Vagina (tissue), 2 donors: Measurements from ENCODE around the gene CDK19. TPM values are rescaled to one million over a fixed set of nuclear protein-coding genes. Genes with fewer than 3 reads are reported as not detected.

Experiments used
- DNase-seq, 2 donors: peaks; one replicate each; pipeline ENCODE4 v3.0.0-alpha.2; 2017; ENCODE audit errors: extremely low spot score in 2 of 2
- H3K27ac ChIP-seq: fragments of 200-600 bp; sonication (generic); one replicate; pipeline ENCODE4 v1.5.1; 2019
- H3K27me3 ChIP-seq: fragments of 200-600 bp; sonication (generic); one replicate; pipeline ENCODE4 v1.5.1; 2019
- H3K36me3 ChIP-seq, 2 donors: fragments of 200-600 bp; sonication (generic); one replicate each; pipeline ENCODE4 v1.5.1; 2017 to 2019
- H3K4me1 ChIP-seq: fragments of 200-600 bp; sonication (generic); one replicate; pipeline ENCODE4 v1.5.1; 2019
- H3K4me3 ChIP-seq, 2 donors: fragments of 200-600 bp; sonication (generic); 1 replicate in 1 of 2; 2 replicates in 1 of 2; pipeline ENCODE4 v1.5.1; 2016 to 2019
- H3K9me3 ChIP-seq: fragments of 200-600 bp; sonication (generic); one replicate; pipeline ENCODE4 v1.5.1; 2019
- POLR2A ChIP-seq, 2 donors: fragments of 450-650 bp; IDR thresholded peaks; one replicate each; pipeline ENCODE4 v1.6.1; 2017; ENCODE audit warnings: antibody characterized with exemption in 2 of 2, mild to moderate bottlenecking in 2 of 2, moderate library complexity in 2 of 2
- POLR2AphosphoS5 ChIP-seq, 2 donors: sonication (generic); formaldehyde crosslinking; IDR thresholded peaks; one replicate each; pipeline ENCODE4 v1.9.0; 2017; ENCODE audit warnings: antibody characterized with exemption in 2 of 2, mild to moderate bottlenecking in 2 of 2, low read depth in 1 of 2; ENCODE audit not compliant: insufficient read depth in 1 of 2
- intact Hi-C: fragments of 100-400 bp; cut with DNase I; formaldehyde crosslinking; loops from one replicate; pipeline ENCODE4 v1.15.1; 2023
- total RNA-seq: library from RNA; depleted of rRNA; stranded (reverse); fragments of >200 nt; gene quantifications from one replicate; pipeline ENCODE4 v1.2.3, GENCODE V29; 2016
- TF ChIP-seq, protein P1 (sequence below), 3 experiments: fragments of 450-650 bp in 2 of 3; fragments of 200-600 bp in 1 of 3; sonication (generic) in 1 of 3; IDR thresholded peaks; one replicate each; pipeline ENCODE4 v1.5.1; 2017 to 2019; ENCODE audit warnings: antibody characterized with exemption in 3 of 3, mild to moderate bottlenecking in 2 of 3, moderate library complexity in 2 of 3

The CDK19 gene
- total RNA-seq, 1 donor from 2014 or later: 10.6 TPM

DNA sequence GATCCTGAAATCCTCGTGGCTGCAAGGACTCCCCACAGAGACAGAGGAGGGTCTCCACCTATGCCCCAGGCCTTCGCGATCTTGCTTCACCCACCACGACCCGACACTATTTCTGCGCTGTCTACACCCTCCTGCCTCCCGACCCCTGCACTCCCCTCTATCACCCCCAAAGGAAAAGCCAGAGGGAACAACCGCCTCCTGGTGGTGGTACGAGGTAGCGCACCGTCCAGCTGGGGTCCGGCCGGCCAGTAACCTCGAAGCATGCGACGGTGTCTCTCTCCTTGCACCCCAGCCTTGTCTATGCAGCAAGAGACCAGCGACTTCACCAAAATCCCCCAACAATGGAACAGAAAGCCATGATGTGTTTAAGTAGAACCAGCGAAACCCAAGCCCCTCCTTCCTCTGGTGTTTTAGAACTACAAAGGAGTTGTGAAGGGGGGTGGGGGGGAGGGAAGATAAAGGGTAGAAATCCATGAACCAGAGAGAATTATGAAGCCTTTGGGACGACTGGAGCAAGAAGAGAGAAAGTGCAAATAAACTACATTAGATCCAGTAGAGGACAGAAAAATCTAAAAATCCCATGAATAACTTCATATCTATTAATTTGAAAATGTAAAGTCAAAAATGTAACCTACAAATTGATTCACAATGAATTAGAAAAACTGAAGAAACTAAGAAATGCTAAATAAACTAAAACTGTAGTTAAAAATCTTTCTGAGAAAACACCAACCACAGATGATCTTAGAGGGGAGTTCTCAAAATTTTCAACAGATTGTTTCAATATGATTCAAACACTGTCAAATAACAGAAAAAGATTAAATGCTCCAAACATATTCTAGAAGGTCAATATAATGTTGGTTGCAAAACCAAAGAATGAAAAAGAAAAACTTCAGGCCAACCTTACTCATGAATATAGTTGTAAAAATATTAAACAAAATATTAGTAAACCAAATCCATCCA, 168.0 kb downstream of the CDK19 start:
- TF ChIP-seq POLR2AphosphoS5 (IDR thresholded peaks at IDR 0.05; ENCODE audit: insufficient read depth in 1 of 2, low read depth in 1 of 2) (no peak), POLR2A (IDR thresholded peaks at IDR 0.05) (no peak)
- TF ChIP-seq, protein P1, sequence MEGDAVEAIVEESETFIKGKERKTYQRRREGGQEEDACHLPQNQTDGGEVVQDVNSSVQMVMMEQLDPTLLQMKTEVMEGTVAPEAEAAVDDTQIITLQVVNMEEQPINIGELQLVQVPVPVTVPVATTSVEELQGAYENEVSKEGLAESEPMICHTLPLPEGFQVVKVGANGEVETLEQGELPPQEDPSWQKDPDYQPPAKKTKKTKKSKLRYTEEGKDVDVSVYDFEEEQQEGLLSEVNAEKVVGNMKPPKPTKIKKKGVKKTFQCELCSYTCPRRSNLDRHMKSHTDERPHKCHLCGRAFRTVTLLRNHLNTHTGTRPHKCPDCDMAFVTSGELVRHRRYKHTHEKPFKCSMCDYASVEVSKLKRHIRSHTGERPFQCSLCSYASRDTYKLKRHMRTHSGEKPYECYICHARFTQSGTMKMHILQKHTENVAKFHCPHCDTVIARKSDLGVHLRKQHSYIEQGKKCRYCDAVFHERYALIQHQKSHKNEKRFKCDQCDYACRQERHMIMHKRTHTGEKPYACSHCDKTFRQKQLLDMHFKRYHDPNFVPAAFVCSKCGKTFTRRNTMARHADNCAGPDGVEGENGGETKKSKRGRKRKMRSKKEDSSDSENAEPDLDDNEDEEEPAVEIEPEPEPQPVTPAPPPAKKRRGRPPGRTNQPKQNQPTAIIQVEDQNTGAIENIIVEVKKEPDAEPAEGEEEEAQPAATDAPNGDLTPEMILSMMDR (IDR thresholded peaks at IDR 0.05): no peak
- H3K9me3 ChIP-seq: no peaks in the 10 kb centered on the region
- intact Hi-C loops: no loop called here
- H3K36me3 ChIP-seq: peaks cover 0 to 12% of the 10 kb centered on the region in 2 donors
- no peaks in the 10 kb centered on the region for H3K4me1 ChIP-seq
- H3K4me3 ChIP-seq: no peak overlapping the region
- DNase-seq: no peak
- H3K27me3 ChIP-seq: no peaks in the 10 kb centered on the region
- no peak overlapping the region for H3K27ac ChIP-seq

DNA sequence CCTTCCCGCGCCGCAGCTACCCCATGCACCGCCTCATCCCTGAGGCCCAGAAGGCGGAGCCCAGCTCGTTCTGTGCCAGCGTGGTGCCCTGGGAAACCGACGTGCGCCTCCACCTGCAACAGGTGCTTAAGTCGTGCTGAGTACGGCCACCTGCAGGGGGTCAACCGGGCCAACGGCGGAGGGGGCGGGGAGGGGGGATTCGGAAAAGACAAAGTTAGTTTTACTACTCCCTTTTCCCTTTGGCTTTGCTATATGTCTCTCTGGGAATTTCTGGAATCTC, 168.9 kb downstream of the CDK19 start:
- no peaks in the 10 kb centered on the region for H3K9me3 ChIP-seq
- intact Hi-C loops: no loop called here
- no peak for DNase-seq
- H3K36me3 ChIP-seq: peaks cover 0 to 12% of the 10 kb centered on the region in 2 donors
- TF ChIP-seq POLR2A (IDR thresholded peaks at IDR 0.05): no peak
- TF ChIP-seq POLR2AphosphoS5 (IDR thresholded peaks at IDR 0.05; ENCODE audit: insufficient read depth in 1 of 2, low read depth in 1 of 2): no peak
- TF ChIP-seq, protein P1 (IDR thresholded peaks at IDR 0.05): no peak
- no peak overlapping the region for H3K4me3 ChIP-seq
- no peaks in the 10 kb centered on the region for H3K4me1 ChIP-seq
- no peak overlapping the region for H3K27ac ChIP-seq
- no peaks in the 10 kb centered on the region for H3K27me3 ChIP-seq

DNA sequence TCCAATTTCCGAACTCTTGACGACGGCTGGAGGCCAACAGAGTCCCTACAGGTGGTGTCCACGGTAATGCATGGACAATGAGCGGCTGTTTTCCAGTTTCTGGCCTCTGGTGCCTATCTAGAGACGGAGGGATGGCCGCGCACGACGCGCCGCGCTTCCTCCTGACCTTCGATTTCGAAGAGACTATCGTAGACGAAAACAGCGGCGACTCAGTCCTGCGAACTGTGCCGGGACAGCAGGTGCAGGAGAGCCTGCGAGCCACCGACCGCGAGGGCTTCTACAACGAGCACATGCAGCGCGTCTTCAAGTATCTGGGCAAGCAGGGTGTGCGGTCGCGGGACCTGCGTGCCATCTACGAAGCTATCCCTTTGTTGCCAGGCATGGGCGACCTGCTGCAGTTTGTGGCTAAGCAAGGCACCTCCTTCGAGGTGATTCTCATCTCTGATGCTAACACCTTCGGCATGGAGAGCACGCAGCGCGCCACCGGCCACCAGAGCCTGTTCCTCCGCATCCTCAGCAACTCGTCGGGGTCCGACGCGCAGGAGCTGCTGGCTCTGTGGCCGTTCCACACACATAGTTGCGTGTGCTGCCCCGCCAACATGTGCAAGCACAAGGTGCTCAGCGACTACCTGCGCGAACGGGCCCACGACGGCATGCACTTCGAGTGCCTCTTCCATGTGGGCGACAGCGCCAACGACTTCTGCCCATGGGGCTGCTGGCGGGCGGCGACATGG, 169.4 kb downstream of the CDK19 start:
- Histone ChIP-seq H3K27ac (no peak overlapping the region), H3K9me3 (no peaks in the 10 kb centered on the region), H3K27me3 (no peaks in the 10 kb centered on the region), H3K4me3 (no peak overlapping the region), H3K36me3 (peaks cover 0 to 12% of the 10 kb centered on the region in 2 donors), H3K4me1 (no peaks in the 10 kb centered on the region)
- TF ChIP-seq, protein P1 (IDR thresholded peaks at IDR 0.05): no peak
- TF ChIP-seq POLR2A (IDR thresholded peaks at IDR 0.05): no peak
- no peak for TF ChIP-seq POLR2AphosphoS5 (IDR thresholded peaks at IDR 0.05; ENCODE audit: insufficient read depth in 1 of 2, low read depth in 1 of 2)
- no peak for DNase-seq
- intact Hi-C loops: no loop called here

DNA sequence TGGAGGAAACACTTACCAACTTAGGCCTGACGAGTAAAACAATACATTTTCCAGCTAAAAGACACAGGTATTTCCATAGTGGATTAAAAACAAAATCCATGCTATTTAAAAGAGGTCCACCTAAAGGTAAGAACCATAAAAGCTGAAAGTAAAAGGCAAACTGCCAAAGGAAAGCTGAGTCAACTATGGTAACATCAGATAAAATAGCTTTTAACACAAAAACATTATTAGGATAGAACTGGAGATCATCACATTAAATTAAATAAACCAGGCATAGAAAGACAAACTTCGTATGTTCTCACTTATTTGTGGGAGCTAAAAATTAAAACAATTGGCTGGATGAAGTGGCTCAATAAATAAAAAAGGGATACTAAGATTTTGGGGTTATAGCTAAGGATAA, 172.1 kb downstream of the CDK19 start:
- no peak for DNase-seq
- Histone ChIP-seq H3K27ac (no peak overlapping the region), H3K27me3 (no peaks in the 10 kb centered on the region), H3K4me1 (no peaks in the 10 kb centered on the region), H3K4me3 (no peak overlapping the region), H3K9me3 (no peaks in the 10 kb centered on the region), H3K36me3 (peaks cover 0 to 12% of the 10 kb centered on the region in 2 donors)
- intact Hi-C loops: no loop called here
- no peak for TF ChIP-seq POLR2AphosphoS5 (IDR thresholded peaks at IDR 0.05; ENCODE audit: insufficient read depth in 1 of 2, low read depth in 1 of 2)
- TF ChIP-seq POLR2A (IDR thresholded peaks at IDR 0.05): no peak
- TF ChIP-seq, protein P1 (IDR thresholded peaks at IDR 0.05): no peak
